Aorta (tissue), 5 donors: Measurements from ENCODE around the gene FBXO2. TPM values are rescaled to one million over a fixed set of nuclear protein-coding genes. Genes with fewer than 3 reads are reported as not detected.

Experiments used
- ATAC-seq: fragments of 200-7000 bp; cut with Tn5 transposase; one replicate; pipeline ENCODE4 v1.9.1; 2022; ENCODE audit warnings: moderate library complexity; ENCODE audit not compliant: low FRiP score
- DNase-seq, 2 donors: peaks; one replicate each; pipeline ENCODE4 v3.0.0-alpha.2; 2020
- H3K27ac ChIP-seq, 2 donors: one replicate each; pipeline ENCODE4 v1.5.1; 2013; ENCODE audit warnings: low read length in 2 of 2, mild to moderate bottlenecking in 2 of 2, moderate library complexity in 2 of 2, control low read depth in 1 of 2, inconsistent platforms in 1 of 2, low read depth in 1 of 2
- H3K27me3 ChIP-seq, 2 donors: one replicate each; pipeline ENCODE4 v1.6.1; 2013; ENCODE audit warnings: control low read depth in 1 of 2, low read length in 1 of 2, mild to moderate bottlenecking in 1 of 2, moderate library complexity in 1 of 2; ENCODE audit not compliant: insufficient read depth in 2 of 2, control insufficient read depth in 1 of 2
- H3K36me3 ChIP-seq, 2 donors: one replicate each; pipeline ENCODE4 v1.6.1; 2013; ENCODE audit warnings: control low read depth in 1 of 2, low read length in 1 of 2, mild to moderate bottlenecking in 1 of 2; ENCODE audit not compliant: insufficient read depth in 2 of 2, control insufficient read depth in 1 of 2
- H3K4me1 ChIP-seq, 2 donors: one replicate each; pipeline ENCODE4 v1.6.1; 2013; ENCODE audit warnings: low read length in 2 of 2, control low read depth in 1 of 2, mild to moderate bottlenecking in 1 of 2, moderate library complexity in 1 of 2; ENCODE audit not compliant: insufficient read depth in 2 of 2, control insufficient read depth in 1 of 2
- H3K4me3 ChIP-seq, 2 donors: one replicate each; pipeline ENCODE4 v1.5.1; 2013; ENCODE audit warnings: low read length in 2 of 2, control low read depth in 1 of 2, mild to moderate bottlenecking in 1 of 2
- H3K9me3 ChIP-seq: one replicate; pipeline ENCODE4 v1.6.1; 2013; ENCODE audit warnings: mild to moderate bottlenecking, low read length; ENCODE audit not compliant: control insufficient read depth
- WGBS, 2 donors: extraction: QIAGEN DNeasy Blood & Tissue Kit; methylation state at CpG; one replicate each; pipeline ENCODE4 v1.1.7; 2013; 5-methylcytosine and 5-hydroxymethylcytosine counted together
- intact Hi-C, 2 donors: fragments of 100-400 bp; cut with DNase I; formaldehyde crosslinking; loops; one replicate each; pipeline versions ENCODE4 v1.14.2 to v1.15.0; 2022
- polyA plus RNA-seq, 2 donors: library from polyadenylated mRNA; stranded (reverse); fragments of 200-250 nt; gene quantifications; one replicate each; pipeline ENCODE4 v1.2.3, GENCODE V29; 2013
- total RNA-seq, 2 donors: library from RNA; stranded (reverse); fragmentation: NEBNext Ultra II Directional; extraction: Animal tissue kit (Norgen Biotek cat#: 25700); gene quantifications; one replicate each; pipeline ENCODE4 v1.2.1, GENCODE V29; 2021
- donor health status: healthy with polysubstance abuse.
- donor health status: Bipolar disorder and iron deficiency.
- donor health status: DM: no; HTN: no; CAD: no.
- donor health status: DM: no; HTN: no; CAD: no.
- donor health status: DM: yes; HTN: yes; CAD: no.

Gene FBXO2
- total and polyA plus RNA-seq, 4 donors: 0.87 to 9.8 (median 4.5) TPM

DNA sequence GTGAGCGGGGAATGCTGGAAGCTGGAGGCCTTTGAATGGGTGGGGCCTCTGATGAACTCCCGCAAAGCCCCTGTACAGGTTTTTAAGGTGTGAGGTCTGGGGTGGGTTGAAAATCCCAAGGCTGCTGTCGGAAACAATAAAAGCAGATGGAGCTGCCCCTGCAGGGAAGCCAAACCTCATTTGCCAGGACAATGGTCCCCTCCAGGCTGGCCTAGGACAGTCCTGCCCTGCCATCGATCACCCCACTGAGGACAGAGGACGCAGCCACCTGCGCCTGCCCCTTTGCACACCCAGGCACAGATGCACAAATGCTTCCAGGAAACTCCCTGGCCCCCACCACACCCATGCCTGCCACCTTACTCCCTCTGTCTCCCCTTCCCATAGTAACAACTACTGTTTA is 41.6 kb upstream of the FBXO2 start:
- H3K4me3 ChIP-seq: no peak overlapping the region
- H3K36me3 ChIP-seq: no peaks in the 10 kb centered on the region
- intact Hi-C loops: no loop called here
- no peaks in the 10 kb centered on the region for H3K9me3 ChIP-seq
- ATAC-seq (no peak), DNase-seq (no peak)
- WGBS, 2 donors: 88 to 91% methylated on average over 6 of the region's 6 CpGs
- H3K4me1 ChIP-seq: no peaks in the 10 kb centered on the region
- no peaks in the 10 kb centered on the region for H3K27me3 ChIP-seq
- H3K27ac ChIP-seq: no peak overlapping the region

DNA sequence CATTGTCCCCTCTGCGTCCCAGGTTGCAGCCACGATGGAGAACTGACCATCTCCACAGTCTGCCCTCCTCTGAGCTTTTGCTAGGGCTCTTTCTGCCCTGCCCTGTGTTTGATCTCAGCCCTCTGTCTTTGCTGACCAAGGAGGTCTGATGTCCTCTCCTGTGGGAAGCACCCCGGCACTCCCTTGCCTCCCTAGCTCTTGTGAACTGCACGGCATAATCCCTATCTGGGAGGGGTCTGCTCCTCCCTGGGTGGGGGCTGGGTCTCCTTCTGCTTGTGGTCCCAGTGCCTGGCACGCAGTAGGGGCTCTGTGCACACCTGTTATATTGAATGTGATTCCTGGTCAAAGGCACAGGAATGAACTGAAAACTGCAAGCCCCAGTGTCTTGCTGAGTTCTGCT is 39.7 kb upstream of the FBXO2 start:
- ATAC-seq (no peak), DNase-seq (no peak)
- Histone ChIP-seq H3K36me3 (no peaks in the 10 kb centered on the region), H3K27me3 (no peaks in the 10 kb centered on the region), H3K27ac (no peak overlapping the region), H3K4me3 (no peak overlapping the region), H3K9me3 (no peaks in the 10 kb centered on the region), H3K4me1 (no peaks in the 10 kb centered on the region)
- intact Hi-C loops: no loop called here
- WGBS, 2 donors: 77 to 86% methylated on average over 5 of the region's 5 CpGs

DNA sequence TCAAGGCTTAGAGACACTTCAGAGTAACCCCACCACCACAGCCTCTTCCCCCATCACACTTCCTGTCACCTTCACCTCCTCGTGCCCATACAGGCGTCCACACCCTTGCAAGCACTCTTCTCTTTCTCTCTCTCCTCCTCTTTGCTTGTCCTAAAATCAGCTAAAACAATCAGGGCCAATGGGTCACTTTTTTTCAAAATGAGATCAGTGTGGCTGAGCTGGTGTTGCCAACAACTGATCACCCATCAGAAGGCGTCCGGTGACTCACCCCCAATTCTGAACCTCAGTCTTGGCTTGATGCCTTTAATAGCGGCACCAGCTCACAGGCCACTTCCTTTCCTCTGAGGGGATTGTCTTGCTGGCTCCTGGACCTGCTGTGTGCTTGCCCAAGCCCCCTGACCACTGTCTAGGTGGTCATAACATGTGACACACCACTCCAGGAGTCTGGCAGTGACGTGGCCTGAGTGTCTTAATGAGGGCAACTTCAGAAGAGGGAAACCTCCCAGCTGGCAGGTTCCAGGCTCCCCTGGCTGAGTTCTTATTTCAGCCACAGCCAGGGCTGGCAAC is 38.9 kb upstream of the FBXO2 start:
- Histone ChIP-seq H3K4me3 (no peak overlapping the region), H3K27ac (no peak overlapping the region), H3K4me1 (no peaks in the 10 kb centered on the region), H3K9me3 (no peaks in the 10 kb centered on the region), H3K36me3 (no peaks in the 10 kb centered on the region), H3K27me3 (no peaks in the 10 kb centered on the region)
- DNase-seq (peak in 1 of 2 donors; percentile 70), ATAC-seq (peak; percentile 37)
- intact Hi-C loops: no loop called here
- WGBS, 2 donors: 2 to 5% methylated on average over 6 of the region's 6 CpGs

DNA sequence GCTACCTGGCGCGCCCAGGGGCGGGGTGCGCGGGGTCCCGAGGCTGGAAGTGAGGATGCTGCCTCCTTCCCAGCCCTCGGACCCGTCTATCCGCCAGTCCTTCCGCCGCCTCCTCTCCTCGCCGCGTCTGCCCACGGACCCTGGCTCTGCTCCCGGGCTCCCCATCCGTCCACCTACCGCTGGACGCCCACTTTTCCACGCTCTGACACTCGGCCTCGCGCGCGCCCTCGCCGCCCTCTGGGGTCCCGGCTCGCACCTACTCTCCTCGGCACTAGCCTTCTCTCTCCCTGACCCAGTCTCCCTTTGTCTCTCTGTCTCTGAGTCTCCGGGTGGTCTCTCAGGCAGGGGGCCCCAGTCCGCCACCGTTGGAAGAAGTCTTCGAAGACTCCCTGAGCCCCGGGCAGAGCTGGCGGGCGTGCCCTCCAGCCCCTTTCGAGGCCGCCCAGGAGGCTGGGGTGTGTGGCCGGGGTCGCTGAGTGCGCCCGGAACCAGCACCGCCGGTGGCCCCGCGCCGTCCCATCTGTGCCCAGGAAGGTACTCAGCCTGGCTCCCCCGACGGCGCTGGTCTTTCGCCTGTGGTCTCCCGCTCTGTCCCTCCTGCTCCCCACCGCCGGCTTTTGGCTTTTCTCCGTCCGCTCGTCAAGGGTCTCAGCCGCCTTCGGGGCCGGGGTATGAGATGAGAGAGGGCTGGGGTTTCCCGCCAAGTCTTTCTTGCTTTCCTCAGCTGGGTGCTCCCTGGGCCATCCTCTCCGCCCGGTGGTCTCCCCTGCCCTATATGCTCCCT is 37.9 kb upstream of the FBXO2 start:
- H3K4me1 ChIP-seq: no peaks in the 10 kb centered on the region
- no peak overlapping the region for H3K27ac ChIP-seq
- DNase-seq: no peak
- intact Hi-C loops: no loop called here
- no peaks in the 10 kb centered on the region for H3K9me3 ChIP-seq
- H3K36me3 ChIP-seq: no peaks in the 10 kb centered on the region
- no peaks in the 10 kb centered on the region for H3K27me3 ChIP-seq
- H3K4me3 ChIP-seq: no peak overlapping the region
- 4 to 5% methylated on average over 48 to 64 of the region's 64 CpGs for WGBS, 2 donors
- no peak for ATAC-seq

DNA sequence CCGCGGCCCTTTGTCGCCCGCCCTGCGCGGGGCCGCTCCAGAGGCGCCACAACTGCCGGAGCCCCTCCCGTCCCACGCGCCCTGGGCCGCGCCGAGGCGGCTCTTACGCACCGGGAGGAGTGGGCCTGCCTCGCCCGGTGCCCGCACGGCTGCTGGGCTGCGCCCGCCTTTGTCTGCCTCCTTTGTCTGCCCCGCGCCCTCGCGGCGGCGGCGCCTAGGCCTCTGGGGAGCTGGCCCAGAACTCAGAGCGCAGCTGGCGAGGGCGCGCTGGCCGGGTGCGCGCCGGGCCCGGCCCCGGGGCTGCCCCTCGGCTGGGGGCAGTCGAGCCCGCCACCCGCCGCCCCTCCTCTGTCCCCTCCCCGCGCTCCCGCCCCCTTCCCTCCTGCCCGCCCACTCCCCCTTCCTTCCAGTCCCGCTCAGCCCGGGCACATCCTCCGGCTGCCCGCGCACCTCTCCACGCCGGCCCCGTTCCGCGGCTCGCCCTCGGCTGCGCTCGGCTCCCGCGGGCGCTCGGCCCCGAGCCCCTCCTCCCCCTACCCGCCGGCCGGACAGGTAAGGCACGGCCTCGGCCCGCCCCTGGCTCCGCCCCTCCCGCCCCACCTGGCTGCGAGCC is 37.2 kb upstream of the FBXO2 start, which contains the start of gene DRAXIN:
TSS of gene DRAXIN (plus strand) at position 409 of the 613 bp plus-strand sequence. CDS start 14,549 bp downstream, outside the sequence.
- WGBS, 2 donors: 0 to 1% methylated on average over 32 to 78 of the region's 78 CpGs
- ATAC-seq: no peak
- Histone ChIP-seq H3K36me3 (no peaks in the 10 kb centered on the region), H3K4me3 (no peak within 1 kb of the TSS), H3K27me3 (no peaks in the 10 kb centered on the region), H3K4me1 (no peaks in the 10 kb centered on the region), H3K27ac (no peak within 1 kb of the TSS), H3K9me3 (no peaks in the 10 kb centered on the region)
- intact Hi-C loops: no loop called here
- DNase-seq: no peak

DNA sequence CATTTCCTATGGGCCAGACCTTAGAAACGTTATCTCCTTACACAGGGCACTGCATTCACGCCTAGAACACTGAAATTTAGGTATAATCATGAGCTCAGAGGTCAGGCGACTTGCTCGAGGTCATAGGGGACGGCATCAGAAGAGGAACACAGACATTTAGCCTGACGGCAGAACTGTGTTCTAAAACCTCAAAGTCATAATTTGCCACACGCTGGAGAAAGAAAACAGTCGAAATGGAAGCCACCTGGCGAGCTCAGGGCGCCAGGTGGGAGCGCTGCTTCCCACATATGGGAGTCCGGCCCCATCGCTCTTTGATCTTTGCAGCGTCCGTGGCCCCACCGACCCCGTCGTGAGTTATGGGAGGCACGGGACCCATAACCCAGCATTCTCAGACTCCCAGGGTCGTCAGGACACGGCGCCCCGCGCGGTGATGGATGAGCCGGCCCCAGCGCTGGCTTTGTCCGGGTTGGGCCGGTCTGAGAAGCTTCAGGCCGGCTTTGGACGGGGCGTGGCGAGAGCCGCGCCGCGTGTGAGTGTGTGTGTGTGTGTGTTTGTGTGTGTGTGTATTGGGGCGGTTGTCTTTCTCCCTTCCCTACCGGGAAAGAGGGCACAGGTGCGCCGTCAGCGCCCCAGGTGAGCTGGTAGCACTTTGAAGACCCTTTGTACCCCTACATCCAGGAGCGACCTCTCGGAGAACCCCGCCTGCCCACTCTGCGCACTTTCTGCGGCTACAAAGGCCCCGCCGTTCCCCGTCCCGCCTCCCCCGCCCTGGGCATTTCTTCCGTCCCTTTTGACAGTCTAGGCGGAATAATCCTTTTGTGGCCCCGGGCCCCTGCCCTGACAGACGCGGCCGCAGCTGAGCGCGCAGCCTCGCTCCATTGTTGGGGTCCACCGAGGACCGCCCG is 36.4 kb upstream of the FBXO2 start:
- DNase-seq (no peak), ATAC-seq (no peak)
- WGBS, 2 donors: 8 to 12% methylated on average over 59 to 64 of the region's 64 CpGs
- Histone ChIP-seq H3K36me3 (no peaks in the 10 kb centered on the region), H3K4me1 (no peaks in the 10 kb centered on the region), H3K27ac (no peak overlapping the region), H3K4me3 (no peak overlapping the region), H3K27me3 (no peaks in the 10 kb centered on the region), H3K9me3 (no peaks in the 10 kb centered on the region)
- intact Hi-C loops: no loop called here

DNA sequence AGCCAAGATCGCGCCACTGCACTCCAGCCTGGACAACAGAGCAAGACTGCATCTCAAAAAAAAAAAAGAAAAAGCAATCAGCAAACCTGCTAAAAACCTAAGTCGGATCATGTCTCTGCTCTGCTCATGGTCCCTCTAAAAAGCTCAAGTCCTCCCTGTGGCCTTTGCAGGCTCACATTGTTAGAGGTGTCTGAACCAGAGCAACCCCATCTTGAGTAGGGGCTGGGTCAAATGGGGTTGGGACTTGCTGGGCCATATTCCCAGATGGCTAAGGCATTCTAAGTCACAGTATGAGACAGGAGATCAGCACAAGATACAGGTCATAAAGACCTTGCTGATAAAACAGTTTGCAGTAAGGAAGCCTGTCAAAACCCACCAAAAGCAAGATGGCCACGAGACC is 34.3 kb upstream of the FBXO2 start:
- Histone ChIP-seq H3K4me3 (no peak overlapping the region), H3K27me3 (no peaks in the 10 kb centered on the region), H3K36me3 (no peaks in the 10 kb centered on the region), H3K4me1 (no peaks in the 10 kb centered on the region), H3K9me3 (no peaks in the 10 kb centered on the region), H3K27ac (no peak overlapping the region)
- intact Hi-C loops: no loop called here
- WGBS, 2 donors: 96 to 97% methylated on average over 4 of the region's 4 CpGs
- ATAC-seq (no peak), DNase-seq (no peak)

DNA sequence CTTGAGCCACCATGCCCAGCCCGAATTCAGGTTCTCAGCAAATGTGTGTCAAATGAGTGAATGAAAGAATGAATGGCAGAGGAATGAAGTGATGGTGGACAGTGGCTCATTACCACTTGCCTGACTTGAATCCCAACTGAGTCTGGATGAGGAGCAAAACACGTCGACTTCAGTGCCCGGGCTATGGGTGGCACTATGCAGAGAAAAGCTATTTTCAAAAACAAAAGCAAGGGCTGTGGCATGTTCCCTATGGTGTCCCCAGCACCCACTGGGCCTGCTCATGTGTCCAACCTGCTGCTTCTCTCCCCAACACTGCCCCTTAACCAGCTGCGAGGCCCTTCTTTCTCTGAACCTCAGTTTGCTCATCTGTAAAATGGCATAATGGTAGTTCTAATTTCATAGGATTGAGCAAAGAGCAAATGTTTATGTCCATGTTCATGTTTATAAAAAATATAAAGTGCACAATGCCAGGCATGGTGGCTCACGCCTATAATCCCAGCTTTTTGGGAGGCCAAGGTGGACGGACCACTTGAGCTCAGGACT is 31.1 kb upstream of the FBXO2 start:
- ATAC-seq: no peak

More for the DNA sequence above, 31.1 kb upstream of the FBXO2 start:
- Histone ChIP-seq H3K36me3 (no peaks in the 10 kb centered on the region), H3K4me3 (no peak overlapping the region), H3K4me1 (no peaks in the 10 kb centered on the region), H3K27me3 (no peaks in the 10 kb centered on the region), H3K9me3 (no peaks in the 10 kb centered on the region), H3K27ac (no peak overlapping the region)
- no peak for DNase-seq
- WGBS, 2 donors: 90% methylated on average over 7 of the region's 7 CpGs
- intact Hi-C loops: no loop called here
